HG02588 (cell line): ENCODE data around the gene BHLHA15.
"Not testable (repeated sequence)": the region's sequence is repeated elsewhere in the genome, so short reads cannot be mapped to it uniquely, and the experiment has no call there.

Experiments used
- ATAC-seq: cut with Tn5 transposase; IDR thresholded peaks from one replicate; pipeline ENCODE4 v1.9.1; 2021; ENCODE audit warnings: mild to moderate bottlenecking, moderate library complexity; ENCODE audit not compliant: unreplicated experiment

BHLHA15 gene

GRCh38 chr7:98206451-98207330, 4.5 kb upstream of the BHLHA15 start:
- no peak for ATAC-seq

- ATAC-seq = no peak
Observed at GRCh38 chr7:98209166-98209920, 1.9 kb upstream of the BHLHA15 start.

- ATAC-seq = no peak
Observed at GRCh38 chr7:98210513-98211220, 572 bp upstream of the BHLHA15 start.

GRCh38 chr7:98211676-98212531, 665 bp downstream of the BHLHA15 start:
- no peak for ATAC-seq

GRCh38 chr7:98212532-98213041, 1.3 kb downstream of the BHLHA15 start:
- no peak for ATAC-seq

- ATAC-seq = no peak
Observed at GRCh38 chr7:98213296-98213887, 2.2 kb downstream of the BHLHA15 start.

GRCh38 chr7:98213888-98214810, 2.9 kb downstream of the BHLHA15 start:
- no peak for ATAC-seq

GRCh38 chr7:98214811-98215321, 3.6 kb downstream of the BHLHA15 start:
- no peak for ATAC-seq

- ATAC-seq = no peak
Observed at GRCh38 chr7:98215561-98216495, 4.6 kb downstream of the BHLHA15 start.

- no peak for ATAC-seq
Observed at GRCh38 chr7:98216941-98217622, 5.8 kb downstream of the BHLHA15 start.

- no peak for ATAC-seq
Observed at GRCh38 chr7:98217623-98218582, 6.7 kb downstream of the BHLHA15 start.

- ATAC-seq = not testable (repeated sequence)
Observed at GRCh38 chr7:98219382-98219781, 8.1 kb downstream of the BHLHA15 start.

- ATAC-seq = no peak
Observed at GRCh38 chr7:98221611-98222532, 10.6 kb downstream of the BHLHA15 start.

GRCh38 chr7:98222533-98223195, 11.4 kb downstream of the BHLHA15 start:
- ATAC-seq = no peak
